ENCODE measurements around the gene HIVEP3.

HIVEP3 gene

GRCh38 chr1:41536361-41536802, 382.3 kb downstream of the HIVEP3 start:
- no peaks in the 10 kb centered on the region for H3K27me3 ChIP-seq (ENCODE audit: insufficient read depth, low read length, poor library complexity, severe bottlenecking)
- H3K9me2 ChIP-seq (replicated peaks; ENCODE audit: low read depth, low read length) = no peaks in the 10 kb centered on the region
- no peak overlapping the region for H3K9ac ChIP-seq (ENCODE audit: low read depth, low read length, poor library complexity, severe bottlenecking)
- H2AFZ ChIP-seq (ENCODE audit: low read length) = no peak overlapping the region
- H3K79me2 ChIP-seq (ENCODE audit: insufficient read depth, low read length) = no peaks in the 10 kb centered on the region
- H4K20me1 ChIP-seq (ENCODE audit: insufficient read depth, low read length, poor library complexity, severe bottlenecking) = no peaks in the 10 kb centered on the region
- H3K4me1 ChIP-seq (ENCODE audit: insufficient read depth, low read length, poor library complexity, severe bottlenecking) = peaks cover 8% of the 10 kb centered on the region
- H3K4me3 ChIP-seq (ENCODE audit: low read length, poor library complexity, severe bottlenecking) = no peak overlapping the region
- H3F3A ChIP-seq (ENCODE audit: low read depth) = no peaks in the 10 kb centered on the region
- H3K4me2 ChIP-seq (ENCODE audit: low read depth, low read length, poor library complexity, severe bottlenecking) = no peak overlapping the region
- no peaks in the 10 kb centered on the region for H3K36me3 ChIP-seq (ENCODE audit: insufficient read depth, low read length)
- no peak for TF ChIP-seq CTCF (conservative IDR thresholded peaks at IDR 0.05; ENCODE audit: low read length)
- TF ChIP-seq EZH2phosphoT487 (IDR thresholded peaks at IDR 0.05; ENCODE audit: borderline replicate concordance) = no peak
- H3K9me3 ChIP-seq (ENCODE audit: insufficient read depth, low read depth, low read length) = no peaks in the 10 kb centered on the region

- Histone ChIP-seq H3K27me3 (ENCODE audit: insufficient read depth, low read length, poor library complexity, severe bottlenecking) (no peaks in the 10 kb centered on the region), H3K9ac (ENCODE audit: low read depth, low read length, poor library complexity, severe bottlenecking) (no peak overlapping the region), H3F3A (ENCODE audit: low read depth) (no peaks in the 10 kb centered on the region), H3K9me2 (replicated peaks; ENCODE audit: low read depth, low read length) (no peaks in the 10 kb centered on the region), H3K4me1 (ENCODE audit: insufficient read depth, low read length, poor library complexity, severe bottlenecking) (peaks cover 2% of the 10 kb centered on the region), H3K9me3 (ENCODE audit: insufficient read depth, low read depth, low read length) (no peaks in the 10 kb centered on the region), H3K4me2 (ENCODE audit: low read depth, low read length, poor library complexity, severe bottlenecking) (no peak overlapping the region), H3K79me2 (ENCODE audit: insufficient read depth, low read length) (no peaks in the 10 kb centered on the region), H4K20me1 (ENCODE audit: insufficient read depth, low read length, poor library complexity, severe bottlenecking) (no peaks in the 10 kb centered on the region), H3K36me3 (ENCODE audit: insufficient read depth, low read length) (no peaks in the 10 kb centered on the region), H2AFZ (ENCODE audit: low read length) (no peak overlapping the region), H3K4me3 (ENCODE audit: low read length, poor library complexity, severe bottlenecking) (no peak overlapping the region)
- no peak for TF ChIP-seq EZH2phosphoT487 (IDR thresholded peaks at IDR 0.05; ENCODE audit: borderline replicate concordance)
- no peak for TF ChIP-seq CTCF (conservative IDR thresholded peaks at IDR 0.05; ENCODE audit: low read length)
Measured at GRCh38 chr1:41535716-41536115, 383.0 kb downstream of the HIVEP3 start.

GRCh38 chr1:41535276-41535675, 383.4 kb downstream of the HIVEP3 start:
- Histone ChIP-seq H3K4me1 (ENCODE audit: insufficient read depth, low read length, poor library complexity, severe bottlenecking) (no peaks in the 10 kb centered on the region), H3K9me2 (replicated peaks; ENCODE audit: low read depth, low read length) (no peaks in the 10 kb centered on the region), H3K9me3 (ENCODE audit: insufficient read depth, low read depth, low read length) (no peaks in the 10 kb centered on the region), H3K36me3 (ENCODE audit: insufficient read depth, low read length) (no peaks in the 10 kb centered on the region), H3K27me3 (ENCODE audit: insufficient read depth, low read length, poor library complexity, severe bottlenecking) (no peaks in the 10 kb centered on the region), H3K79me2 (ENCODE audit: insufficient read depth, low read length) (no peaks in the 10 kb centered on the region), H2AFZ (ENCODE audit: low read length) (no peak overlapping the region), H4K20me1 (ENCODE audit: insufficient read depth, low read length, poor library complexity, severe bottlenecking) (no peaks in the 10 kb centered on the region), H3K9ac (ENCODE audit: low read depth, low read length, poor library complexity, severe bottlenecking) (no peak overlapping the region), H3K4me3 (ENCODE audit: low read length, poor library complexity, severe bottlenecking) (no peak overlapping the region), H3F3A (ENCODE audit: low read depth) (no peaks in the 10 kb centered on the region), H3K4me2 (ENCODE audit: low read depth, low read length, poor library complexity, severe bottlenecking) (no peak overlapping the region)
- TF ChIP-seq CTCF (conservative IDR thresholded peaks at IDR 0.05; ENCODE audit: low read length) (no peak), EZH2phosphoT487 (IDR thresholded peaks at IDR 0.05; ENCODE audit: borderline replicate concordance) (no peak)

Measured in Loucy (cell line).